Calu3 (cell line): Measurements from ENCODE around the gene CES2. TPM values are rescaled to one million over a fixed set of nuclear protein-coding genes. Genes with fewer than 3 reads are reported as not detected.
"Not testable (repeated sequence)": the region's sequence is repeated elsewhere in the genome, so short reads cannot be mapped to it uniquely, and the experiment has no call there.

Experiments used
- BruUV-seq: library from RNA; stranded (reverse); fragments of 400-500 nt; replicated peaks from 2 replicates; lab custom pipeline; 2021; lab: Mats Ljungman, UMichigan
- CTCF ChIA-PET: fragments of 300-600 bp; sonication (Branson Sonifier 250); formaldehyde crosslinking; loops from one replicate; lab custom pipeline; 2022; ENCODE audit warnings: antibody characterized with exemption; lab: Charles Lee
- DNase-seq: peaks from one replicate; pipeline ENCODE4 v3.0.0; 2022
- H3K27ac Mint-ChIP-seq: one replicate; pipeline ENCODE4 v1.8.0; 2022; ENCODE audit warnings: mixed read lengths; ENCODE audit not compliant: unreplicated experiment
- H3K27me3 Mint-ChIP-seq: one replicate; pipeline ENCODE4 v1.8.0; 2022; ENCODE audit warnings: mixed read lengths; ENCODE audit not compliant: unreplicated experiment
- H3K36me3 Mint-ChIP-seq: one replicate; pipeline ENCODE4 v1.8.0; 2022; ENCODE audit warnings: mild to moderate bottlenecking, moderate library complexity, mixed read lengths; ENCODE audit not compliant: insufficient read depth, unreplicated experiment
- H3K4me1 Mint-ChIP-seq: one replicate; pipeline ENCODE4 v1.8.0; 2022; ENCODE audit warnings: mild to moderate bottlenecking, low read depth, mixed read lengths; ENCODE audit not compliant: unreplicated experiment
- H3K4me3 Mint-ChIP-seq: one replicate; pipeline ENCODE4 v1.8.0; 2022; ENCODE audit warnings: mild to moderate bottlenecking, low read depth, moderate library complexity, mixed read lengths; ENCODE audit not compliant: unreplicated experiment
- H3K9me3 Mint-ChIP-seq: one replicate; pipeline ENCODE4 v1.8.0; 2022; ENCODE audit warnings: low read depth, mixed read lengths; ENCODE audit not compliant: unreplicated experiment
- CTCF ChIP-seq: fragments of 200-600 bp; IDR thresholded peaks from one replicate; pipeline ENCODE4 v1.8.0; 2022; ENCODE audit warnings: antibody characterized with exemption; ENCODE audit not compliant: unreplicated experiment
- intact Hi-C: fragments of 100-400 bp; cut with micrococcal nuclease; formaldehyde crosslinking; loops from one replicate; pipeline ENCODE4 v1.10.0; 2022; ENCODE audit not compliant: unreplicated experiment
- total RNA-seq: library from RNA; stranded (reverse); gene quantifications from 2 replicates; pipeline ENCODE4 v1.2.3, GENCODE V29; 2022

The CES2 gene
- total RNA-seq, 1 experiment from 2014 or later: 61.1 TPM

- Mint-ChIP-seq H3K4me1 (peaks cover 18% of the 10 kb centered on the region), H3K4me3 (no peak overlapping the region), H3K27ac (no peak overlapping the region), H3K9me3 (no peaks in the 10 kb centered on the region), H3K36me3 (peaks cover 39% of the 10 kb centered on the region), H3K27me3 (peaks cover 12% of the 10 kb centered on the region)
- intact Hi-C loops: no loop called here
- DNase-seq: no peak
- BruUV-seq: no TSS peak
- CTCF ChIA-PET: interaction anchor here (0.6 kb wide), 1 partner anchor 69 kb away, joined by 8 read pairs; no protein-coding TSS in a partner anchor
- TF ChIP-seq CTCF: no peak
Observed at GRCh38 chr16:66943426-66944053, 8.2 kb downstream of the CES2 start.

- H3K9me3 Mint-ChIP-seq: no peaks in the 10 kb centered on the region
- CTCF ChIA-PET: interaction anchor here (0.6 to 1.2 kb wide), 2 partner anchors 70 to 71 kb away, joined by 5 to 8 read pairs; no protein-coding TSS in a partner anchor
- H3K27ac Mint-ChIP-seq: no peak overlapping the region
- DNase-seq: no peak
- BruUV-seq: no TSS peak
- intact Hi-C loops: no loop called here
- peaks cover 44% of the 10 kb centered on the region for H3K36me3 Mint-ChIP-seq
- H3K27me3 Mint-ChIP-seq: peaks cover 17% of the 10 kb centered on the region
- TF ChIP-seq CTCF: no peak
- peaks cover 20% of the 10 kb centered on the region for H3K4me1 Mint-ChIP-seq
- H3K4me3 Mint-ChIP-seq: no peak overlapping the region
Observed at GRCh38 chr16:66944054-66944441, 8.7 kb downstream of the CES2 start.

- Mint-ChIP-seq H3K4me1 (peaks cover 20% of the 10 kb centered on the region), H3K27me3 (peaks cover 26% of the 10 kb centered on the region), H3K36me3 (peaks cover 44% of the 10 kb centered on the region)
- not testable (repeated sequence) for BruUV-seq, DNase-seq, H3K9me3 Mint-ChIP-seq, H3K27ac Mint-ChIP-seq, H3K4me3 Mint-ChIP-seq
- CTCF ChIA-PET: interaction anchor here (0.6 to 1.2 kb wide), 2 partner anchors 72 to 152 kb away, joined by 4 to 5 read pairs; no protein-coding TSS in a partner anchor
- intact Hi-C loops: loop anchor here (5.0 kb wide), 2 partner anchors 48 to 242 kb away; no protein-coding TSS in a partner anchor
Observed at GRCh38 chr16:66944971-66945370, 9.7 kb downstream of the CES2 start.

GRCh38 chr16:66945939-66946338 lies 10.6 kb downstream of the CES2 start:
- CTCF ChIA-PET: no interaction called here
- Mint-ChIP-seq H3K4me1 (peaks cover 20% of the 10 kb centered on the region), H3K27ac (no peak overlapping the region), H3K36me3 (peaks cover 44% of the 10 kb centered on the region), H3K9me3 (no peaks in the 10 kb centered on the region), H3K27me3 (peaks cover 29% of the 10 kb centered on the region), H3K4me3 (no peak overlapping the region)
- no TSS peak for BruUV-seq
- intact Hi-C loops: loop anchor here (5.0 kb wide), 2 partner anchors 49 to 241 kb away; no protein-coding TSS in a partner anchor
- no peak for DNase-seq
- TF ChIP-seq CTCF: no peak

- Mint-ChIP-seq H3K4me1 (peaks cover 20% of the 10 kb centered on the region), H3K27me3 (peaks cover 29% of the 10 kb centered on the region), H3K36me3 (peaks cover 44% of the 10 kb centered on the region), H3K4me3 (no peak overlapping the region), H3K27ac (no peak overlapping the region), H3K9me3 (no peaks in the 10 kb centered on the region)
- no peak for DNase-seq
- intact Hi-C loops: loop anchor here (5.0 kb wide), 2 partner anchors 49 to 241 kb away; no protein-coding TSS in a partner anchor
- no TSS peak for BruUV-seq
- CTCF ChIA-PET: interaction anchor here (0.7 kb wide), 1 partner anchor 289 kb away, joined by 3 read pairs; no protein-coding TSS in a partner anchor
- TF ChIP-seq CTCF: no peak
Observed at GRCh38 chr16:66946541-66946940, 11.2 kb downstream of the CES2 start.
